ENCODE data around the gene NCAN.

DNA sequence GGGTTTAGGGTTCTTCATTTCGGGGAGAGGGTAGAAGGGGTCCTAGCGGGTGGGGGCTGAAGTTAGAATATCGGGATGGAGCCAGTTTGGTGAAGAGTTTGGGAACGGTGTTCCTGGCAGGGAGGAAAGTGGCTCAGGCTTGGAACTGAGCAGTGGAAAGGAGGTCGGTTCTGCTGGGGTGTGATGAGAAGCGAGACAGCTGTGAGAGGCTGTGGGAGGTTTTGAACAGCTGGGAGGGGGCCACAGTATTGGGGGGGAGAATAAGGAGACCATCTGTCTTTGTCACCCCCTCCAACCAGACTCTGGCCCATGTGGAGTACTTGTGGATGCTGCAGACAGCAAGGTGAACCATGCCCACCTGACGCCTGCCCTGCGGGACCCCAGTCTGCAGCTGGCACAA lies 62.4 kb downstream of the NCAN start:
- TF ChIP-seq EZH2 (IDR thresholded peaks at IDR 0.05; ENCODE audit: low read length) (no peak), CTCF (optimal IDR thresholded peaks at IDR 0.05 in 1 of 3, IDR thresholded peaks at IDR 0.05 in 1 of 3, conservative IDR thresholded peaks at IDR 0.05 in 1 of 3; ENCODE audit: extremely low read depth in 1 of 3, insufficient read depth in 2 of 3, low read length in 3 of 3) (no peak)

All from keratinocyte (primary cell).